GM18861 (cell line): Measurements from ENCODE around the gene FKBP6.
"Not testable (repeated sequence)": the region's sequence is repeated elsewhere in the genome, so short reads cannot be mapped to it uniquely, and the experiment has no call there.

ENCODE experiments used
- ATAC-seq: cut with Tn5 transposase; IDR thresholded peaks from one replicate; pipeline ENCODE4 v1.9.1; 2021; ENCODE audit not compliant: unreplicated experiment

FKBP6 gene

DNA sequence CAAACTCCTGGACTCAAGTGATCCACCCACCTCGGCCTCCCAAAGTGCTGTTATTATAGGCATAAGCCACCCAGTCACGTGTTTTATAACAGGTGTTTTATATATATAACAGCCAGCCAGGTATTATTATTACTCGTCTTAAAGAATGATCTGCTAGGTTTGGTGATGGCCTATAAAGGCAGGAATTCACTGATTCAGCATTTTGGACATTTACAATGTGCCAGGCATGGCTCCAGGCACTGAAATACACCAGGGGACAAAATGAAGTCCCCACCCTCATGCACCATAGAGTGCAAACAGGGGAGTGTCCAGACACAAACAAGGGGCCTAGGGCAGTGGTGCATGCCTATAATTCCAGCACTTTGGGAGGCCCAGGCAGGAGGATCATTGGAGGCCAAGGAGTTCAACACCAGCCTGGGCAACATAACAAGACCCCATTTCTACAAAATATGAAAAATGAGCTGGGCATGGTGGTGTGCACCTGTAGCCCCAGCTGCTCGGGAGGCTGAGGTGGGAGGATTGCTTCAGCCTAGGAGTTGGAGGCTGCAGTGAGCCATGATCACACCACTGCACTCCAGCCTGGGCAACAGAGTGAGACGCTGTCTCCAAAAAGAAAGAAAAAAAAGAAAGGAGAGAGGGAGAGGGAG lies 4.4 kb upstream of the FKBP6 start:
- not testable (repeated sequence) for ATAC-seq

DNA sequence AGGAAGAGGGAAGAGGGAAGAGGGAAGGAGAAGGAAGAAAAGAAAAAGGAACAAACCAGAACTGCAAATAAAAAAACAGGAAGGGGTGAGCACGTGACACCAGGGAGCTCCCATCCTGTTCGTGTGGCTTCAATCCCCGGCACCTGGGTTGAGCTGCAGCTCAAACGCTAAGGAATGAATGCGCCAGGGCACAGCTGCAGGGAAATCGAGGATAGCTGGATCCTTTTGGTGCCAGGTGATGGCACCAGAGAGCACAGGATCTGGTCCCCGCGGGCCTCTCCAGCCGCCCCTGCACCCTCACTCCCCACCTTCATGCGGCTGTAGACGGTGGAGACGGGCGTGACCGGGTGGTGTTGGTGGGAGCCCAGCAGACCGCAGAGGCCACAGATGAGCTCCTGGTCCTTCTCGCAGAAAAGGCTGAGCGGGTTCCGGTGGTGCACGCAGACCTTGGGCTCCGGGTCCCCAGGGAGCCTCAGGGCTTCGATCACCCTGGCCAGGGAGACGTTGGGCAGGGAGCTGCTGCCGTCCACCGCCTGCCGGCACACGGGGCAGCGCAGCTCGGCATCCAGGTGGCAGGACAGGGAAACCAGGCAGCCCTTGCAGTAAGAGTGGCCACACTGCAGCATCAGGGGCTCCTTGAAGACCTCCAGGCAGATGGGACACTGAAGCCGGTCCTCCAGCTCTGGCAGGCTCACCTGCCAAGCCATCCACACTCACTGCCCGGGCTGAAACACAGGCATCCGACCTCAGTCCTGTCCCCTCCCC lies 3.7 kb upstream of the FKBP6 start:
- not testable (repeated sequence) for ATAC-seq

DNA sequence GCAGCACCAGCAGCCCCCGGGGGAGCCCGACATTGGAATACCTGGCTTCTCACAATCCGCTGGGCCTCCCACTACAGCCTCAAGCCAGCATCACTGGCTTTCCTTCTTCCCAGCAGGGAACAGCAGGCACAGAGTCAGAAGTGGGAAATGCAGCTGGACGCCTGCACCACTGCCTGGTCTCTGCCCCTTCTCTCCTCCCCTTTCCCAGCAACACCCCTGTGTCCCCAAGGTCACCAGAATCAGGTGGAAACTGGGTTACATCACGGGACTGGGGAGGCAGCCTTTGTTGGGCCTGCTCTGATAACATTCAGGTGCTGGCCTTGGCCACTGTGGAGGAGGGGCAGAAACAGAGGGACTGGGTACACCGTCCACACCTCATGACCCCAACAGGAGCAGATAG lies 2.5 kb upstream of the FKBP6 start:
- not testable (repeated sequence) for ATAC-seq

DNA sequence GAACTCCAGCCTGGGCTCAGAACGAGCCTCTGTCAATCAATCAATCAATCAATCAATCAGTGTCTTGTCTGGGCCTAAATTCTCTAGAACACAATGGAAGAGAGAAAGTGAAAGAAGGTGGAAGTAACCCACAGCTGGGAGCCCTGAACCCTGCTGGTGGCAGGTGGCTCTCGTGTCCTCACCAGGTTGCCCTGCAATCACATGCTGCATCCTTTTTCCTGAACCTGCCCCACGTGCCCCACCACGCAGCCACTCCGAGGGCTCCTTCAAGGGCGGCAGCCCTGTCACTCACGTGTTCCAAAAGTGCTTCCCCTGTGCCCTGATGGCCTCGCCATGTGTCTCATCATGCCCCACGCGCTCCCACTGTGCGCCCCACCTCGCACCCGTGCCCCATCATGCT lies 512 bp upstream of the FKBP6 start:
- ATAC-seq, result not testable (repeated sequence)

DNA sequence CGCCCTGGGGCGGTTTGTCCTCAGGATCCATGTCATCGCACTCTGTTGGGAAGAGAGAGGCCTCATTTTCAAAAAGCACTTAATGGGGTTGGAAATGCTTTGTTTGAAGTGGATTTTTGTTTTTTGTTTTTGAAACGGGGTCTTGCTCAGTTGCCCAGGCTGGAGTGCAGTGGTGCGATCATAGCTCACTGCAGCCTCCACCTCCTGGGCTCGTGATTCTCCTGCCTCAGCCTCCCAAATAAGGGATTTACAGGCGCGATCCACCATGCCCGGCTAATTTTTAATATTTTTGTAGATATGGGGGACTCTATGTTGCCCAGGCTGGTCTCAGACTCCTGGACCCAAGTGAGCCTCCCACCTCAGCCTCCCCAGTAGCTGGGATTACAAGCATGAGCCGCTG lies 735 bp downstream of the FKBP6 start:
- no peak for ATAC-seq

DNA sequence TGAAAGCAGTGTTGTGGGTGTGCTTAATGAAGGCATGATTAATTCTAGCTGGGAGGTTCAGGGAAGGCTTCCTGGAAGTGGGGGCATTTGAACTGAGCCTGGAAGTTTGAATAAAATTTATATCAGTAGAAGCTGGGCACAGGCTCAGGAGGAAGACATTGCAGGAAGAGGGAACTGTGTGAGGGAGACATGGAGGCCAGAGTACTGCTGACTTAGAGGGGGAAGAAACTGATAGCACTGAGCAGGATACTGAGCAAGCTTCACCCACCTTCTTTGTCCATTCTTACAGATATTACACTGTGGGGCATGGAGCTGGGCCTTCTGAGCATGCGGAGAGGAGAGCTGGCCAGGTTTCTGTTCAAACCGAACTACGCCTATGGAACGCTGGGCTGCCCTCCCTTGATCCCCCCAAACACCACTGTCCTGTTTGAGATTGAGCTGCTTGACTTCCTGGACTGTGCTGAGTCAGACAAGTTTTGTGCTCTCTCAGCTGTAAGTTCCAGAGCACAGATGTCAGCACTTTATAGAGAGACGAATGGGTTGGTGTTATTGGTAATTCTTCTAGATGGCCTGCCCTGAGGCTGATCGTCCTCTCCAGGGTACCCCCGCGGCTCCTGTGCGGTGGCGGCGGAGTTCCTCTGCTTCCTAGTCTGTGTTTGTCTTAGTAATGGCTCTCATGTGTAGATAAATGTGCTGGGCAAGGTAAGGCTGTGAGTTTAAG lies 2.1 kb downstream of the FKBP6 start:
- no peak for ATAC-seq

DNA sequence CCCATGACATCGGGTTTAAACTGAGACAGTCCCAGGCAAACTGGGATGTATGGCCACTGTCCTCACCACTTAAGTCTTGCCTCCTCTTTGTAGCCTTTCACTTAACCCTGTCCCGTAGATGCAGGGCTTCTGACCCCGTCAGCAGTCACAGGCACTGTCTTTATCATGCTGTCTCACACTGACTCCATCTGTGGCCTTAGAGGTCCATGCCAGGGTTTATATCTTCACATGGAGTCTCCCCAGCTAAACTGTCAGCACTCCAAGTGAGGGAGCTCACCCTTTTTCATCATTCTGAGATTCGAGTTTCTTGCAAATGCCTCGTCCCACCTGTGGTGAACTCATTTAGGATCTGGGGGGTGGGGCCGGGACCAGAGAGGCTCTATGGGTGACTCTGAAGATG lies 2.8 kb downstream of the FKBP6 start:
- no peak for ATAC-seq

DNA sequence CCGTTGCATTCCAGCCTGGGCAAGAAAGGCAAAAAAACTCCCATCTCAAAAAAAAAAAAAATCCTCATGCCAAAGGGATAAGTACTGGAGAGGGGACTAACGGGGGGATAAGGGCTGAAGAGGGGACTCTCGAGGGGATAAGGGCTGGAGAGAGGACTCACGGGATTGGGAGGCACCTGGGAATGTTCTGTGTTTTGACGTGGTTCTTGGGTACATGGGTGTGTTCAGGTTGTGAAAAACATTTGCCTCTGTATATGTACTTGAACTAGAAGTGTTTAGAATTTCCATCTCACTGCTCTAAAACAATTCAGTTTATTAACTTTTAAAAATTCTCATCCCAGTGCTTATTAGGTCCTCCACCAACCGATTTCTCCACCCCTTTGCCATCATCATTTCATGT lies 4.5 kb downstream of the FKBP6 start:
- ATAC-seq, result no peak

DNA sequence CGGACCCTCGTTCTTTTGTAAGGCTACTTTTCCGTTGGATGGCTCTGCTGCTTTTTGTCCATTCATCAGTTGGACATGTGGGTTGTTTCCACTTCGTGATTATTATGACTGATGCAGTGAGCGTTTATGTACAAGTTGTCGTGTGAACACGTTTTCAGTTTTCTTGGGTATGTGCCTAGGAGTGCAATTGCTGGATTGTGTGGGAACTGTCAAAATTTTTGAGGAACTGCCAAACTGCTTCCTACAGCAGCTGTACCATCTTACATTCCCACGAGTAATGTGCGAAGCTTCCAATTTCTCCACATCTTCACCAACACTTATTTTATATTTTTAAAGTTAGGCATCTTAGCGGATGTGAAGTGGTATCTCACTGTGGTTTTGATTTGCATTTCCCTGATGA lies 10.4 kb downstream of the FKBP6 start:
- no peak for ATAC-seq

DNA sequence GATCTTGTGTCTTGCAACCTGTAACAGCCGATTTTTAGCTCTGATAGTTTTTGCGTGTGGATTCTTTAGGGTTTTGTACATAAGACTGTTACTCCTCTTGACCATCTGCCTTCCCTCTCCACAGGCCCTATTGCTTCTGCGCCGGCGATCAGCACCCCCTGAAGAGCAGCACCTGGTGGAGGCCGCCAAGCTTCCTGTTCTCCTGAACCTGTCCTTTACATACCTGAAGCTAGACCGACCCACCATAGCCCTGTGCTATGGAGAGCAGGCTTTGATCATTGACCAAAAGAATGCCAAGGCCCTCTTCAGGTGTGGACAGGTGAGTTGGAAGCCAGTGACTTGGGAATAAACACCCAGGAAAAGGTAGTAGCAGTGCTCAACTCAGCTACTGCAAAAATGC lies 12.6 kb downstream of the FKBP6 start:
- ATAC-seq, result no peak

DNA sequence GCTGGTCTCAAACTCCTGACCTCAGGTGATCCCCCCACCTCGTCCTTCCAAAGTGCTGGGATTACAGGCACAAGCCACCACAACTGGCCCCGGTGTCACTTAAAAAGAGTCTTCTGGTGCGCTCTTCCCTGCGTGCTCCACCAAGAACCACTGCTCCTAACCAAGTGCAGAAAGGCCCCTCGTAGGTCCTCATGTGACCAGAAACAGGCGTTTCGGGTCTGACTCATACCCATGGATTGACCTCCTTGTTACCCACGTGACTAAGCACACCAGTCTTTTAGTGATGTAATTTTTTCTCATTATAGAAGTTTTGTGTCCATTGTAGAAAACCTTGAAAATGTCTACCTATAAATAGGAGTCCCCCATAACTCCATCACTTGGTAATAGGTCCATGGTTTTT lies 13.9 kb downstream of the FKBP6 start:
- ATAC-seq, result no peak

DNA sequence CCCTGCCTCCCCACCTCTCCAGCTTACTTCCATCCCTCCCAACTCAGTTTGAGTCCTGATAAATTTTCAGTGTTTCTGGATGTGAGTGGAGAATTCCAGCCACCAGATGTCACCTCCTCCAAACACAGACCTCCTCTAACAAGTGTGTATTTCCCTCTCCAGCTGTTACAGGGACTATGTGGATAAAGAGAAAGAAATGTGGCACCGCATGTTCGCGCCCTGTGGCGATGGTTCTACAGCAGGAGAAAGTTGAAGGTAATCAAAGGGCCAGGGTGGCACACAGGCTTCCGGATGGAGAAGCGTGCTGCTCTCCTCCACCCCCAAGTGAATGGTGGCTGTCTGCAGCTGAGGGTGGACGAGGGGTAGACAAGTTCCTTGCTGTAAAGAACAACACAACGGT lies 14.7 kb downstream of the FKBP6 start:
- no peak for ATAC-seq

DNA sequence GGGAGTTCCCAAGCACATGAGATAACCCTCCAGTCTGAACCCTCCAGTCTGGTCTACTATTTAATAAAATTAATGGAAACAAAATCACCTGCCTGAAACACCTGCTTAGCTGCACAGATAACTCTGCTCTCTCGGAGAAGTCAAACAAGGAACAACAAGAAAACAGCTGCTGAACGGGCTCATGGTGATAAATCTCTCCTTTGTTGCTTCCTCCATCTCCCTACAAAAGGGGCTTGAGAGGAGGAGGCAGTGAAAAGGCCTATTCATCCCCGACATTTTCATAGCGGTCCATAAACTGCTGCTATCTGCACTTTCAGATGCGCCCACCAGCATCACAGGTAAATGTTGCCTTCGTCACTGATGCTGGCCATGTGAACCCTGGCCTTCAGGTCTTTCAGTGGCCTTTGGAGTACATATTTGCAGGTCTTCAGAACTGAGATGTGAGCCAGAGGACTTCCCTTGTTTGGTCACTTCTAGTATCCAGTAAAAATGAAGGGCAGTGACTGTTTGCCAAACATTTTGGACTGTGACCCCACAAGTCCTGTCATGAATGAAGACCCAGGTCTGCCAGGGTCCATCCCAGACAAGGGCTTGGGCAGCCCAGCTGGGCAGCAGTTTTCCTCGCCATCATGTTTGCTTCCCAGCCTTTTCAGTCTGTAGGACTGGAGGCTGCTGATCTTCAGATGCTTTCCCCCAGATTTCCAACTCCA lies 15.9 kb downstream of the FKBP6 start:
- ATAC-seq, result no peak

DNA sequence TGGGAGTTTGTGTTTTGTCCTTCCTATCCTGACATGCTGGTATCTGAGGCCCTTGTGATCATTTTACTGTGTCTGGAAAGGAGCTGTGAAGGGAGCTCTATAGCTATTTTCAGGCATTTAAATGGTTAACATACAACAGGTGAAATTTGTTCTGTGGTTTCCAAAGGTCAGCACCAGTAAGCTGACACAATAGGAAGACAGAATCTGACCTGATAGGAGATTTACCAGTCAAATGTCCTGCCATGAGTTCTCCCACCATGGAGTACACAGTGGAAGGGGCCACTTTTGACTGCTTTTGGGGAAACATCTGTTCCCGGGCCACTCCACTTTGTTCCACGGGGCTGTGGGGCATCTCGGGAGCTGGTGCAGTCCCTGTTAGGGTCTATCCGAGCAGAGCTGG lies 17.6 kb downstream of the FKBP6 start:
- ATAC-seq, result no peak

DNA sequence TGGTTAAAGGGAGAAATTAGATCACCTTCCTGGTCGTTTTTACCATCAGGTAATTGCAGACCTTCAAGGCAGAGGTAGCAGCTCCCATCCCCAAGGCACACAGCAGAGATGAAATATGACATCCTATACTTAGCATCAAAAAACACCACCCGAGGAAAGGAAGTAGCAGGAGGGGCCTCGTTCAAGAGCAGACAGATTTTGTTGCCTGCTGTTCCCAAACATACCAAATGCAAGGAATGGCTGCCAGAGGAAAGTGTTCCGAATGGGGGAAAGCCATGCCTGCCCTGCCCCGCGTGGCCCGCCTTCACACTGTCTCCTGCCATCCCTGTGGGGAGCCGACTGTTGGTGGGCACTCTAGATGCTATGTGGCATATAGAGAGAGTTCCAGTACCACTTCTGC lies 18.0 kb downstream of the FKBP6 start:
- no peak for ATAC-seq

DNA sequence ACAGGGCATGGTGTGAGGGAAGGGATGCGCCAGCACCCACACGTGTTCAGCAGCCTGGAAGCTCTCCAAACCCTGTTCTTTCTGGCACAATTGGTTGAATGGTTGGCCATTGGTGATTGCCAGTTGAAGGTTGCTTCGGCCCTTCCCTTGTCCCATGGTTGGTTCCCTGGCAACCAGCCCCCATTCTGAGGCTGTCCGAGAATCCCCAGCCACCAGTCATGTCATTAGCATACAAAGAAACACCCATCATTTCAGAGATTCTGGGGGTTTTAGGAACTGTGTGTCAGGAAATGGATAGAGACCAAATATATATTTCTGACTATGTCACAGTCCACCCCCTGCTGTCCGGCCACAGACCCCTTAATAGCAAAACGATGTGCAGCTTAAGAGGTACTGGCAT lies 21.8 kb downstream of the FKBP6 start:
- no peak for ATAC-seq

DNA sequence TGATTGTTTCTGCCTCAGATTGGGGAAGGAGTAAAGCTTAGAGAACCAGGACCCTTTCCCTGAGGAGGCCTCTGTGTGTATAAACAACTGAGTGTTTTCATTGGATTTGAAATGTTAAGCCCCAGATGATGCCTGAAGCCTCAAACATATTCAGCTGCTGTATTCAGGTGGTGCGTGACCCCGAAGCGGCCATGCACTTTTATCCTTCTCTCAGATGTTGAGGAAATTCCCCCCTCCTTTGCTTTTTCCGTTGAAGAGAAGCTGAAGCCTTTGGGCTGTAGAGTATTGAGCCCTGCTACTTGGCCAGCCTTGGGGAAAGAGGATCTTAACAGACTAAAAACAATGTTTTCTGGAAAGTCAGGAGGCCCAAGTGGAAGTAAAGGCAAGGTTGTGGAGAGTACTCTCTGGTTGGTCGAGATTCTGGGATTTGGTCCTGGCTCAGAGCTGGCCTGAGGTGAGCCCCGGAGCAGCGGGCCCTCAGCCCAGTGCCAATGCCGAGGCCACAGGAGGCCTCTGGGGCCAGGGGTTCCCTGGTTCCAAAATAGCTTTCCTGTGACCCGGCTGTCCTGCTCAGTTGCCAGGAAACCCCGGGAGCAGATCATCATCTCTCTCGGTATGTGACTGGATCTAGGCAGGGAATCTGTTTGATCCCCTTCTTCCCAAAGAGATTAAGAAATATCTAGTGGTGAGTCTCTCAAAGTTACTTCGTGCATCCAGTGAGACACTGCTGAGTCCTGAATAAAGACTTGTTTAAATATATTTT lies 22.5 kb downstream of the FKBP6 start:
- no peak for ATAC-seq

DNA sequence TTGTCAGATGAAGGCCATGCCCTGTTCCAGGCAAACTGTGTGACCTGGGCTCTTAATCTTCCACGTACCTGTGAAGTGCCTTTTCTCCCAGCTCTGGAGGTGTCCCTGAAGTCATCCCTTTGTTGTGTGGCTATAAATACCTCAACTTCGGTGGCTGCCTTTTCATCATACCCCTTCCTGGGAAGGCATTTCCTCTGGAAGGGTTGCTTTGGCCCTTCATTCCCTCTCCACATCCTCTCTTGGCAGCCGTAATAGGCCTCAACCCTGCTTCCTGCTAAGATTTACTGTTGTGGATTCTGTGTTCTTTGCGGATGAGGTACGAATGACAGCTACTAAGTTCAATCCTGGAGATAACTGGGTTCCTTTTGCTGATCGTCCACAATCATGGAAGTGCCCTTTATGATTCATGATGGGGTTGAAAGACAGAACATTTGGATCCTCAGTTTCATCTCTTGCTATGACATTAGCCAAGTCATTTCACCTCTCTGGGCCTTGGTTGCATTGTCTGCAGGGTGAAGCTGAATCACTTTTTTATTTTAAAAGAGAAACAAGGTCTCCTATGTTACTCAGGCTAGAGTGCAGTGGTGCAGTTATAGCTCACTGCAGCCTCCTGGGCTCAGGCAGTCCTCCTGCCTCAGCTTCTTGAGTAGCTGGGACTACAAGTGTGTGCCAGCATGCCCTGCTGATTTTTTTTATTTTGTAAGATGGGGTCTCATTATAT lies 23.6 kb downstream of the FKBP6 start:
- no peak for ATAC-seq

DNA sequence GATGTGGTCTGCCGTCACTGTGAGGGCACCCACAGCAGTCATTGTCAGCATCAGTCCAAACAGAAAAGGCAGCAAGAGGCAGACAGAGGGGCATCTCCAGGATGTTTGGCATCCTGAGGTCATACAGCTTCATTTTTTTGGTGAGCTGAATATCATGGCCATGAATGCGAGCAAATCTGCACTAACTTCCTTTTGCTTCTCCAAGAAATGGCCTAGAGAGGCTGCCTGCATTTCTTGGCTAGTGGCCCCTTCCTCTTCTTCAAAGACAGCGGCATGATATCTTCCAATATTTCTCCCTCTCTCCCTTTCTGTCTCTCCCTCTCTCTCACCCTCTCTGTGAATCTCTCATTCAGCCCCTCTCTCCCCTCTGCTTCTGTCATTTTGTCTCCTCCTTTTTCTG lies 24.8 kb downstream of the FKBP6 start:
- no peak for ATAC-seq

DNA sequence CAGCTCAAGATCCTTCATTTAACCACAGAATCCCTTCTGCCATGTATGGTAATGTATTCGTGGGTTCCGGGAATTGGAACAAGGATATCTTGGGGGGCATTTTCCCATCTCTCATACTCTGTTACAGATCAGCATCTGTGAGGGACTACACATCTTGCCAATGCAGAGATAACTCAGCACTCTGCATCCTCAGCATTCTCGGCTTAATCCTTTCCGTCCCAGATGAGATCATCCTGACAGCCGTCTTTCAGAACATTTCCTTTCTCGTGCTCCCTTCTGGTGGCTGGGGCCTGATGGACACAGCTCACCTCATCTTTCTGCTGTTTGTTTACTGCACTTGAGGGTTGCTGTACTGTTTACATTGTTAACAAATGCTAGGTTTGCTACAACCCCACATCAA lies 25.3 kb downstream of the FKBP6 start:
- ATAC-seq, result no peak
